Activated naive CD4-positive, alpha-beta T cell treated with anti-CD3 and anti-CD28 coated beads, Interleukin-2, amount 10 ng/mL, durations not matched to agents 7 days and 5 days (primary cell): ENCODE data around the gene LYPLA2.
"Not testable (repeated sequence)": the region's sequence is repeated elsewhere in the genome, so short reads cannot be mapped to it uniquely, and the experiment has no call there.

Experiments used
- CTCF ChIA-PET: fragments of 350-600 bp; sonication (Branson Sonifier 250); formaldehyde crosslinking; loops from one replicate; lab custom pipeline; 2021; ENCODE audit warnings: antibody characterized with exemption; lab: Charles Lee
- DNase-seq: peaks from one replicate; pipeline ENCODE4 v3.0.0-alpha.2; 2020
- H3K27ac Mint-ChIP-seq: one replicate; pipeline ENCODE4 v1.8.0; 2021; ENCODE audit warnings: mild to moderate bottlenecking, moderate library complexity, mixed read lengths
- H3K27me3 Mint-ChIP-seq: one replicate; pipeline ENCODE4 v1.8.0; 2021; ENCODE audit warnings: mild to moderate bottlenecking, mixed read lengths
- H3K36me3 Mint-ChIP-seq: one replicate; pipeline ENCODE4 v1.8.0; 2021; ENCODE audit warnings: mixed read lengths
- H3K4me1 Mint-ChIP-seq: one replicate; pipeline ENCODE4 v1.8.0; 2021; ENCODE audit warnings: mixed read lengths
- H3K4me3 Mint-ChIP-seq: one replicate; pipeline ENCODE4 v1.8.0; 2021; ENCODE audit warnings: mild to moderate bottlenecking, moderate library complexity, mixed read lengths
- H3K9me3 Mint-ChIP-seq: one replicate; pipeline ENCODE4 v1.8.0; 2021; ENCODE audit warnings: mixed read lengths

LYPLA2 gene

DNA sequence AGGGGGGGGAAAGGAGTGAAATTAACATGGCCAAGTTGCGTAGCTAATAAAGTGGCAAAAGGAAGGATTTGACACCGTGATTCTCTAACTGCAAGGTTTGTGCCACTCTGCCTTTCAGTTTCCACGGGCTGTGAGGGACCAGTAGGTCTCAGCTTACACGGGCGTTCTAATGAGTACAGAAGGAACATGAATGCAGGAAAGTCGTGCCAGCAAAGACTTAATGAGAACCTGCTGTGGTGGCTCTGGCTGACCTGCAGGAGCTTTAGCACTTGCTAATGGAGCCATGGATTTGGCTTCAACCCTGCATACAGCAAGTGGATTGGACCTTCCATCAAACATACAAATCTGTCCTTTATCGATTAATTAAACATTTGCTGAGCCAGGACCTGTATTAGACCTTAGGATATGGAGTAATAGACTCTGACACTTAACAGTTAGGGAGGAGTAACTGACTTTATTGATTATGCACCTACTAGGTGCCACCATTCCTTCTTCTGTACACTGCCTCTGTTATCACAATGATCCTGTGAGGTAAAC lies 27.8 kb upstream of the LYPLA2 start:
- no peaks in the 10 kb centered on the region for H3K4me1 Mint-ChIP-seq
- no peak overlapping the region for H3K4me3 Mint-ChIP-seq
- H3K36me3 Mint-ChIP-seq, result peaks cover 37% of the 10 kb centered on the region
- no peak overlapping the region for H3K27ac Mint-ChIP-seq
- H3K27me3 Mint-ChIP-seq, result no peaks in the 10 kb centered on the region
- DNase-seq, result no peak
- no peaks in the 10 kb centered on the region for H3K9me3 Mint-ChIP-seq
- CTCF ChIA-PET, result interaction anchor here (1.0 kb wide), 1 partner anchor 9 kb away, joined by 4 read pairs; no protein-coding TSS in a partner anchor

- Mint-ChIP-seq H3K36me3 (peaks cover 8% of the 10 kb centered on the region), H3K4me3 (no peak overlapping the region), H3K9me3 (no peaks in the 10 kb centered on the region), H3K4me1 (peaks cover 2% of the 10 kb centered on the region), H3K27ac (no peak overlapping the region), H3K27me3 (no peaks in the 10 kb centered on the region)
- CTCF ChIA-PET, result no interaction called here
- no peak for DNase-seq
Observed at GRCh38 chr1:23768733-23769132, 22.2 kb upstream of the LYPLA2 start.

DNA sequence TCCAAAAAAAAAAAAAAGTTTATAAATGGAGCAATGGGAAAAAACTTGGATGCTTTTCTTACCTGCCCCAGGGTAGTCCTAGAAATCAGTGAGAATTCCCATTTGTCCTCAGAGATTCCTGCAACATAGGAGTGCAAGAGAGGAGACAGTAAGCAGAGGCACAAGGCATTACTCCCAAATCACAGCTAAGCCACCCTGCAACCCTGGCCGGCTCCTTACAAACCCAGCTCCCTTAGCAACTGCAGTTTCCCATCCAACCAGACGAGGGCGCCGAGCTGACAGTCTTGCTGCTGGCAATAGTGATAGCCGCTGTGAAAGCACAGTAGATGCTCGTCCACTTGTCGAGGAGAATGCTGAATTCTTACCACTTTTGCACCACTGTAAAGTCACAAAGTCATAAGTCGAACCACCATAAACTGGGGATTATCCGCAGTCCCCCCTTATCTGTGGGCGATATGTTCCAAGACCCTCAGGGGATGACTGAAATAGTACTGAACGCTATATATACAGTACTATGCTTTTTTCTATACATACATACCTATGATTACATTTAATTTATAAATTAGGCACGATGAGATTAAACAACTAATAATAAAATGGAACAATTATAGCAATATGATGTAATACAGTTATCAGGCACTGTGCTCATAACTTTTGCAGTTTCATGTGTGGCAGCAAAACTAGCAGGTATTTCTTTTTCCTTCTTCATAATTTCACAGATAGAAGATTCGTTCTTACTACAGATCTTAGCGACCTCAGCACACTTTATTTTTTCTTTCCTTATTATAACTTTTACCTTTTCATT lies 18.7 kb upstream of the LYPLA2 start:
- peak; percentile 92 for DNase-seq
- H3K27me3 Mint-ChIP-seq, result no peaks in the 10 kb centered on the region
- peaks cover 31% of the 10 kb centered on the region for H3K4me1 Mint-ChIP-seq
- no peaks in the 10 kb centered on the region for H3K9me3 Mint-ChIP-seq
- no peak overlapping the region for H3K27ac Mint-ChIP-seq
- H3K4me3 Mint-ChIP-seq, result no peak overlapping the region
- CTCF ChIA-PET, result interaction anchor here (0.5 to 2.9 kb wide), 38 partner anchors 9 to 339 kb away, joined by 3 to 48 read pairs (median 4); no protein-coding TSS in a partner anchor
- peaks cover 2% of the 10 kb centered on the region for H3K36me3 Mint-ChIP-seq

DNA sequence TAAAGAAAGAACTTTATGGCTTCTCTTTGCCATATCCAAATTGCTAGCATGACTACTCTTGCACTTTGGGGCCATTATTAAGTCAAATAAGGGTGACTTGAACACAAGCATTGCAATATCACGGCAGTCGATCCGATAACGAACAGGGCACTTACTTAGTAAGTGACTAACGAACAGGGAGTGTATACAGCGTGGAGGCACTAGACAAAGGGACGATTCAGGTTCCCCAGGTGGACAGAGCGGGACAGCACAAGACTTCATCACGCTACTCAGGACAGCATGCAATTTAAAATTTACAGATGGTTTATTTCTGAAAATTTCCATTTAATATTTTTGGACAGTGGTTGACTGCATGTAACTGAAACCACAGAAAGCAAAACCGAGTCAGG lies 18.1 kb upstream of the LYPLA2 start:
- Mint-ChIP-seq H3K27ac (no peak overlapping the region), H3K4me1 (peaks cover 36% of the 10 kb centered on the region), H3K9me3 (no peaks in the 10 kb centered on the region), H3K36me3 (peaks cover 2% of the 10 kb centered on the region), H3K4me3 (no peak overlapping the region), H3K27me3 (no peaks in the 10 kb centered on the region)
- CTCF ChIA-PET, result no interaction called here
- no peak for DNase-seq

DNA sequence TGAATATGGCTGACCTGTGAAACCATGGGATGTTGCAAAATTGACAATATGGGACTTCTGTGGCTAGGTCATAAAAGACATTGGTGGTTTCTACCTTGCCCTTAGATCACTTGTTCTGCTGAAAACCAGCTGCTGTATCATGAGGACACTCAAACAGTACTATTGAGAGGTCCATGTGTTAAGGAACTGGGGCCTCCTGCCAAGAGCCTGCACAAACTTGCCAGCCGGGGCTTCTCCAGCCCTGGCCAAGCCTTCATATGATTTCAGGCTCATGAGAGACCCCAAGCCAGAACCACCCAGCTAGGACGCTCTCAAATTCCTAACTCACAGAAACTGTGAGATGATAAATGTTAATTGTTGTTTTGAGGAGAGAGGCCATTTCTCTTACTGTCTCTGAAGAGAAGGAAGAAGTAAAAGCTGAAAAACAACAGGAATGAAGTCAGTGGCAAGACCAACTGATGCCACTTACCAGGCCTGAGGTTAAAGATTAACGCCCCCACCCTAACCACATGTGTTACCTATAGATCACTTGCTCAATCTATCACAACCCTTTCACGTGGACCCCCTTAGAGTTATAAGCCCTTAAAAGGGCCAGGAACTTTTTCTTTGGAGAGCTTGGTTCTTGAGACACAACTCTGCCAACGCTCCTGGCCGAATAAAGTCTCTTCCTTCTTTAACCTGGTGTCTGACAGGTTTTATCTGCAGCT lies 16.6 kb upstream of the LYPLA2 start:
- no peak overlapping the region for H3K27ac Mint-ChIP-seq
- no peak overlapping the region for H3K4me3 Mint-ChIP-seq
- H3K4me1 Mint-ChIP-seq, result peaks cover 46% of the 10 kb centered on the region
- peaks cover 5% of the 10 kb centered on the region for H3K36me3 Mint-ChIP-seq
- H3K9me3 Mint-ChIP-seq, result no peaks in the 10 kb centered on the region
- CTCF ChIA-PET, result interaction anchor here (0.6 to 2.7 kb wide), 6 partner anchors 8 to 142 kb away, joined by 3 to 11 read pairs (median 4); no protein-coding TSS in a partner anchor
- no peak for DNase-seq
- no peaks in the 10 kb centered on the region for H3K27me3 Mint-ChIP-seq

DNA sequence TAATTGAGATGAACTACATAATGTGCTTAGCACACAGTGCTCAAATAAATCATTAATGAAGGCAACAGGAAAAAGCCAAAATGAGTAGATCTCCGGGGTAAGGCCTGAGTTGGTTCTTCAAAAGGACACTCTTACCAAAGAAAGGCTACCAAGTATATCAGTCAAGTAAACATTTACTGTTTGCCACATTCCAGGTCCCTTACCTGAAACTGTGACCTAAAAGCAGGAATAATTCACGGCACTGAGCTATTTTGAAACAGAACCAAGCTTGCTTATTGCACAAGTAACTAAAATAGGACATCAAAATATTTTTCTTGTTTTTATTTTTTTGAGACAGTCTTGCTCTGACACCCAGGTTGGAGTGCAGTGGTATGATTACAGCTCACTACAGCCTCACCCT lies 14.7 kb upstream of the LYPLA2 start:
- no peak for DNase-seq
- no peak overlapping the region for H3K4me3 Mint-ChIP-seq
- peak overlapping the region; percentile 93 for H3K27ac Mint-ChIP-seq
- H3K36me3 Mint-ChIP-seq, result peaks cover 15% of the 10 kb centered on the region
- no peaks in the 10 kb centered on the region for H3K9me3 Mint-ChIP-seq
- CTCF ChIA-PET, result interaction anchor here (1.8 kb wide), 1 partner anchor 140 kb away, joined by 5 read pairs; no protein-coding TSS in a partner anchor
- H3K27me3 Mint-ChIP-seq, result no peaks in the 10 kb centered on the region
- H3K4me1 Mint-ChIP-seq, result peaks cover 56% of the 10 kb centered on the region

GRCh38 chr1:23777979-23778814 lies 12.7 kb upstream of the LYPLA2 start, which contains the start of gene PITHD1:
PITHD1 (plus strand) TSS chr1:23778418; CDS start chr1:23778516, 98 bp downstream.
- peak within 1 kb of the TSS; percentile 81 for H3K4me3 Mint-ChIP-seq
- H3K36me3 Mint-ChIP-seq, result peaks cover 20% of the 10 kb centered on the region
- H3K4me1 Mint-ChIP-seq, result peaks cover 58% of the 10 kb centered on the region
- no peaks in the 10 kb centered on the region for H3K27me3 Mint-ChIP-seq
- CTCF ChIA-PET, result interaction anchor here (0.6 to 1.8 kb wide), 3 partner anchors 22 to 138 kb away, joined by 3 to 5 read pairs (median 3); partner anchors contain the start of gene GALE
- peak; percentile 85 for DNase-seq
- peak within 1 kb of the TSS; percentile 93 for H3K27ac Mint-ChIP-seq
- no peaks in the 10 kb centered on the region for H3K9me3 Mint-ChIP-seq

DNA sequence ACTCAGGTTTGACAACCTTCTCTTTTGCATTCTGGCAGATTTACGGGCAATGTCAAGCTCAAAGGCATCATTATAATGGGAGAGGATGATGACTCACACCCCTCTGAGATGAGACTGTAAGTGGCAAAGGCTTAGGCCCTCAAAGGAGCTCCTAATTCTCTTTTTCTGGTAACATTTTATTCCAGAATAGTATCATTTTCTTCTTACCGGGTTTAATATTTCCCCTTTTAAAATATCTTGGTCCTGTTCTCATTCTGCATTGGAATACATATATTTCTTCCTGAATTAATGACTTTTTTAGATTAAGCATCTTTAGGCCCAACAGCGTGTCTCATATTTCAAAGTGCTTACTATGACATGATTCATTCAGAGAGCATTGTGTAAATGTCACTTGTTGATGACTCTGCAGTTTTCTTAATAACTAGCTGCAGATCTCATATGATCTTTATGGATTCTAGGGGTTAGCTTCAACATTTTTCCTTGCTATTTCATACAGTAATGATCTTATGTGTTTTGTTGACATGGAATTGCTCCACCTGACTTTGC lies 11.0 kb upstream of the LYPLA2 start:
- no peaks in the 10 kb centered on the region for H3K9me3 Mint-ChIP-seq
- no peaks in the 10 kb centered on the region for H3K27me3 Mint-ChIP-seq
- no peak for DNase-seq
- H3K36me3 Mint-ChIP-seq, result peaks cover 25% of the 10 kb centered on the region
- peak overlapping the region; percentile 52 for H3K27ac Mint-ChIP-seq
- CTCF ChIA-PET, result interaction anchor here (0.5 to 2.4 kb wide), 2 partner anchors 30 to 785 kb away, joined by 3 to 6 read pairs; no protein-coding TSS in a partner anchor
- H3K4me1 Mint-ChIP-seq, result peaks cover 49% of the 10 kb centered on the region
- peak overlapping the region; percentile 81 for H3K4me3 Mint-ChIP-seq

DNA sequence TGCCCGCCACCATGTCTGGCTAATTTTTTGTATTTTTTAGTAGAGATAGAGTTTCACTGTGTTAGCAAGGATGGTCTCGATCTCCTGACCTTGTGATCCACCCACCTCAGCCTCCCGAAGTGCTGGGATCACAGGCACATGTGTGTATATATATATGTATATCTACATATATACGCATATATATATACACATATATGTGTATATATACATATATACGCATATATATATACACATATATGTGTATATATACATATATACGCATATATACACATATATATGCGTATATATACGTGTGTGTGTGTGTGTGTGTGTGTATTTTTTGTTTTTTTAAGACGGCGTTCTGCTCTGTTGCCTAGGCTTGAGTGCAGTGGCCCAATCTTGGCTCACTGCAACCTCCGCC lies 7.8 kb upstream of the LYPLA2 start:
- H3K4me3 Mint-ChIP-seq, H3K27ac Mint-ChIP-seq, H3K27me3 Mint-ChIP-seq, DNase-seq, H3K9me3 Mint-ChIP-seq: not testable (repeated sequence)
- Mint-ChIP-seq H3K36me3 (peaks cover 54% of the 10 kb centered on the region), H3K4me1 (peaks cover 22% of the 10 kb centered on the region)
- CTCF ChIA-PET, result interaction anchor here (0.6 kb wide), 1 partner anchor 286 kb away, joined by 3 read pairs; no protein-coding TSS in a partner anchor

- CTCF ChIA-PET, result interaction anchor here (1.2 to 2.1 kb wide), 2 partner anchors 13 to 25 kb away, joined by 3 to 8 read pairs; no protein-coding TSS in a partner anchor
- peaks cover 48% of the 10 kb centered on the region for H3K36me3 Mint-ChIP-seq
- no peak overlapping the region for H3K4me3 Mint-ChIP-seq
- H3K4me1 Mint-ChIP-seq, result peaks cover 12% of the 10 kb centered on the region
- no peaks in the 10 kb centered on the region for H3K9me3 Mint-ChIP-seq
- no peaks in the 10 kb centered on the region for H3K27me3 Mint-ChIP-seq
- H3K27ac Mint-ChIP-seq, result no peak overlapping the region
- DNase-seq, result no peak
Observed at GRCh38 chr1:23784846-23785245, 6.1 kb upstream of the LYPLA2 start.

DNA sequence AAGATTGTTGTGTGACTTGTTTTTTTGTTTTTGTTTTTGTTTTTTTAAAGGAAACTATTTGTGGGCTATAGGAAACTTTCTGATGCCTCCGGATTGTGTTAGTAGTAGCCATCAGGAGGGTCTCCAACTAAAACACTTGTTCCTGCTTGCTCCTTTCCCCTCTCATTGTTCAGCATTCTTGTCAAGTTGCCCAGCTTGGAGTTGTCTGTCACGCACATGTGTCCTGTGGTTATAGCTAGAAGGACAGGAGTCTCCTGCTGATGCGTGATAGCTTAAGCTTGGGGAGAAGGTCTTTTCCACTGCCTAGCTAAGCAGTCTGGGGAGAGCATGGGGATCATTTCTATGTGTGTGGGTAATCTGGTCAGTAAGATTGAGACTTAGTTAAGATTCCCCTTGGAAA lies 3.2 kb upstream of the LYPLA2 start:
- Mint-ChIP-seq H3K4me1 (peaks cover 27% of the 10 kb centered on the region), H3K9me3 (no peaks in the 10 kb centered on the region), H3K4me3 (no peak overlapping the region), H3K36me3 (peaks cover 38% of the 10 kb centered on the region), H3K27ac (no peak overlapping the region), H3K27me3 (no peaks in the 10 kb centered on the region)
- CTCF ChIA-PET, result no interaction called here
- DNase-seq, result no peak

- Mint-ChIP-seq H3K4me1 (peaks cover 33% of the 10 kb centered on the region), H3K9me3 (no peaks in the 10 kb centered on the region), H3K36me3 (peaks cover 38% of the 10 kb centered on the region), H3K27me3 (no peaks in the 10 kb centered on the region), H3K27ac (no peak overlapping the region), H3K4me3 (no peak overlapping the region)
- DNase-seq, result no peak
- CTCF ChIA-PET, result no interaction called here
Observed at GRCh38 chr1:23788695-23789094, 2.2 kb upstream of the LYPLA2 start.

- peaks cover 26% of the 10 kb centered on the region for H3K36me3 Mint-ChIP-seq
- peak overlapping the region; percentile 91 for H3K27ac Mint-ChIP-seq
- H3K4me1 Mint-ChIP-seq, result peaks cover 33% of the 10 kb centered on the region
- peak overlapping the region; percentile 86 for H3K4me3 Mint-ChIP-seq
- H3K27me3 Mint-ChIP-seq, result no peaks in the 10 kb centered on the region
- no peaks in the 10 kb centered on the region for H3K9me3 Mint-ChIP-seq
- CTCF ChIA-PET, result interaction anchor here (1.5 to 1.6 kb wide), 2 partner anchors 20 to 125 kb away, joined by 4 to 6 read pairs; no protein-coding TSS in a partner anchor
- peak; percentile 63 for DNase-seq
Observed at GRCh38 chr1:23791516-23792047, 637 bp downstream of the LYPLA2 start.
